NCI-H1930 (cell line): ENCODE data around the gene MST1.

Source experiments
- DNase-seq, 2 experiments: peaks; one replicate each; lab custom pipeline; 2025; lab: John Stamatoyannopoulos, UW

The MST1 gene

GRCh38 chr3:49689046-49689907 is at the start of gene MST1, which contains the start of gene RNF123:
Gene MST1 (minus strand): TSS chr3:49689474. CDS start chr3:49688691, 783 bp downstream.
Gene RNF123 (plus strand): TSS chr3:49689557. CDS start chr3:49691166, 1,609 bp downstream.
- DNase-seq, result no peak

- DNase-seq, result no peak
Observed at GRCh38 chr3:49738067-49738713, 48.9 kb upstream of the MST1 start.

- DNase-seq, result no peak
Observed at GRCh38 chr3:49734752-49735151, 45.5 kb upstream of the MST1 start.

GRCh38 chr3:49733551-49733950 is 44.3 kb upstream of the MST1 start:
- no peak for DNase-seq

GRCh38 chr3:49732597-49732996 is 43.3 kb upstream of the MST1 start:
- no peak for DNase-seq

- no peak for DNase-seq
Observed at GRCh38 chr3:49729966-49730609, 40.8 kb upstream of the MST1 start.

DNA sequence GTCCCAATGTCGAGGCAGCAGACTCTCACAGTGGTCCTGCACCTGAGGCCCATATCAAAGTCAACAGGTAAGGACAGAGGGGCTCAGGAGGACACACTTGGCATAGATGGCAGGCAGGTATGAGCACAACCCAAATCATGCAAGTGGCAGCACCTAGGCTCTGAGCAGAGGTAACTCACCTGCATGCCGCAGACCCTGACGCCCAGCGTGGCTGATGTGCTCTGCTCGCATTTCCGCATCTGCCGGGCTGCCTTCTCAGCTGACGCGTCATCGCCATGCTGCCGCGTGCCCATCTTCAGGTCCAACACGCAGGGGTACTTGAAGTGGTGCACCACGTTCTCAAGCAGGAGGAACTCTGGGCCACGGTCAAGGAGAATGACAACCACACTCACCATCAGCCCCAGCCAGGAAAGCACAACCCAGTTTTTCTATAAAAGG is 38.7 kb upstream of the MST1 start:
- DNase-seq, result no peak

DNA sequence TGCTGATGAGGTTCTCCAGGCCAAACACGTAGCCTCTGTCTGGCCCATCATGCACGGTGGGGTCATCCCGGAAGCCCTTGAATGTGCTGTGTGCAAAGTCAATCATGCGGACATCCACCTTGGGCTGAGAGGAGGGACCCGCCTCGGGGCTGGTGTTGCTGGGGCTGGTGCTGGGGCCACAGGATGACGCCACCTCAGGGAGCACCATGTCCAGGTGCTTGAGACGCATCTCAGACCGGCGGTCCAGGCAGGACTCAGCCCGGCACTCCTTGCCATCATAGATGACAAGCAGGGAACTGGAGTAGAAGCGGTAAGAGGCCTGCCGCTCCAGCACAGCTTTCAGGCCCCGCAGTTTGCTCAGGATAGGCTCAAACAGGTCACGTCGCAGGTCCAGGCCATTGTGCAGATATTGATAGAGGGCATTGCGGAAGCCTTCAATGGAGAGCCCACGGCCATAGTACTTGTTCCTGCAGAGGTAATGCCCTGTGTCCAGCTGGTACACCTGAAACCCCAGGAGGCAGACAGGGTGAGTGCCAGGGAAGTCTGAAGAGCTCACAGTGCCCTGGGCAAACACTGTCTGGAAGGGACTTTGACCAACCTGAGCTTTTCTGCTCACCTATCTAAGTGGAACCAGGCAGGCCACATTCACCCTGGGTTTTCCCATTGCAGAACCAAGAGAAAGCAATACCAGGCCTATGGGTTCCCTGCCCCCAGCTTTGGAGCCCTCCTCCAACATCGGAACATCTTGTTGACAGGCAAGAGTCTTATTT is 38.1 kb upstream of the MST1 start:
- DNase-seq, result no peak

- no peak for DNase-seq
Observed at GRCh38 chr3:49725906-49726681, 36.8 kb upstream of the MST1 start.

- no peak for DNase-seq
Observed at GRCh38 chr3:49724586-49724985, 35.3 kb upstream of the MST1 start.

DNA sequence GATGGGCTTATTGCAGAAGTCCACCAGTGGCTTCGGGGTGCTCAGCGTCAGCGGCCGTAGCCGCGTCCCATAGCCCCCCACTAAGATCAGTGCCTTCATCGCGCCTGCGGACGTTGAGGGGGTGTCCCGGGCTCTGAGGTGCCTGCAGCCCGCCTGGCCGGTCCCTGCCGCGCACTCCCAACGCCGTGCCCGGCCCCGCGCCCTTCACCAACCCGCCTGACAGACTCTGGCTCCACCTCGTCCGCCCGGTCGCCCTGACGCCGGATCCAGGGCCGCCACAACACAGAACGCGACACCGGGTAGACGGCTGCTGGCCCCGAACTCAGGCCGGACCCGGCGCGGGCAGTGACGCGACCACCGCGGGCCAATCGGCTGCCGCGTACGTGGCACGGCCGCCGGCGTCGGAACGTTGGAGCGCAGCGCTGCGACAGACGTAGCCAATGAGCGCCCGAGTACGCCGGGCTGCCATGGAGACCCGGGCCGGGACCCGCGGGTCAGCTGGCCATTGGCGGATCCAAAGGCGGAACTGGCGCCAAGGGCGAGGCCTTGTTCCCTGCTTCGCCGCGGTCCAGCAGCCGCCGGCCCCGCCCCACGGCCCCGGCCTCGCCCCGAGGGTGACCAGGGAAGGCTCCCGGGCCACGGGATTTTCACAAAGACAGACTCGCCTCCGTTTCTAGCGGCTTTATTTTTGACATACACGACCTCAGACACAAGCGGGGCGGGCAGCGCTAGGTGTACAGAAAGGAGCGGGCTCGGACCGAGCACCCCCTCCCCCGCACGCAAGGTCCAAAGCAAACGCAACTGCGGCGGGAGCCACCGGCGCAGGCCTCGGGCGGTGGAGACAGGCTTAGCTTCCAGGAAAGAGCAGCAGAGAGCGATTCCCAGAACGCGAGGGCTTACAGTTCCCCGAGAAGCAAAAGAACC is 34.6 kb upstream of the MST1 start, which contains the start of gene GMPPB:
Gene GMPPB, minus strand, starts transcription at position 324 of the 924 bp plus-strand sequence. Its CDS starts 225 bp downstream, at position 99.
- DNase-seq, result peak; percentile 79 to 90

DNA sequence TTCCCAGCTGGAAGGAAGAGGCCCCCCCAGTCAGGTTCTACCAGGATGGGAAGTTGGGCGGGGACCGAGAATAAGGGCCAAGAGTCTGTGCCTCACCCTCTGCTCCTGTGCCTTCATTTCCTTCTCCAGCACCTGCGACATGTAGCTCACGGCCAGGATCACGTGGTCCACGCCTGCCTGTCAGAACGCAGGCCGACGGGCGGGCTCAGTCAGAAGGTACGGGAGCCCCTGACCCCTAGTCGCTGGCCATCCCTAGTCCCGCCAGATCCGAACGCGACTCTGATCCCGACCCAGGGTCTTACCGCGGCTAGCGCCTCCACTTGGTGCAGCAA is 34.0 kb upstream of the MST1 start:
- DNase-seq, result no peak

GRCh38 chr3:49722896-49723295 is 33.6 kb upstream of the MST1 start:
- DNase-seq, result no peak

DNA sequence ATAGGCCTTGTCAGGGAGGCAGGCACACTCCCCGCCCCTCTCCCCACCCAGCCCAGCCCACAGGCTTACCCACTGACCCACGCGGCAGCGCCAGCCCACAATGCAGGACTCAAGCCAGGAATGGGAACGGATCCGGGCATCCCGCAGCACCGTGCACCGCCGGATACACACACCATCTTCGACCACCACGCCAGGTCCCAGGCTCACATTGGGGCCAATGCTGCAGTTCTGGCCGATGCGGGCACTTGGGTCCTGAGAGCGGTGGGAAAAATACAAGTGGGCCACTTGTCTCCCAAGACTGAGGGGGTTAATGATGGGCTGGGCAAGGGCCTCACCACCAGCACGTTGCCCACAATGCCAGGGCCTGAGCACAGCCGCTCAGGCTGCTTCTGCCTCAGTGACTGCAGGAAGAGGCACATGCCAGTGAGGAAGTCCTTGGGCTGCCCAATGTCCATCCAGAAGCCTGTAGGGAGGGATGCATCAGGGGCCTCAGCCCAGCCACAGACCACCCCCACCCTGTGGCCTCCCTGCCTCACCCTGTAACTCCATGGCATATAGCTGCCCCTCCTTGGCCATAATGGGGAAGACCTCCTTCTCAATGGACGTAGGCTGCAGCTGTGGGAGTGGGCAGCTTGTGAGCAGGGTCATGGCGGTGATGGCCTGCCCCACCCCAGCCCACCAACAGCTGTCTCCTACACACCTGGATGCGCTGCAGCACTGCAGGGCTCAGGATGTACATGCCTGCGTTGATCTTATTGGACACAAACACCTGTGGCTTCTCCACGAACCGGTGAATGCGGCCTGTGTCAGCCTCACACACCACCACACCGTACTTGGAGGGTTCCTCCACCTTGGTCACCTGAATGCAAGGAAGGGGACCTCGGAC is 32.9 kb upstream of the MST1 start:
- DNase-seq, result no peak

GRCh38 chr3:49721596-49721895 is 32.3 kb upstream of the MST1 start:
- no peak for DNase-seq

DNA sequence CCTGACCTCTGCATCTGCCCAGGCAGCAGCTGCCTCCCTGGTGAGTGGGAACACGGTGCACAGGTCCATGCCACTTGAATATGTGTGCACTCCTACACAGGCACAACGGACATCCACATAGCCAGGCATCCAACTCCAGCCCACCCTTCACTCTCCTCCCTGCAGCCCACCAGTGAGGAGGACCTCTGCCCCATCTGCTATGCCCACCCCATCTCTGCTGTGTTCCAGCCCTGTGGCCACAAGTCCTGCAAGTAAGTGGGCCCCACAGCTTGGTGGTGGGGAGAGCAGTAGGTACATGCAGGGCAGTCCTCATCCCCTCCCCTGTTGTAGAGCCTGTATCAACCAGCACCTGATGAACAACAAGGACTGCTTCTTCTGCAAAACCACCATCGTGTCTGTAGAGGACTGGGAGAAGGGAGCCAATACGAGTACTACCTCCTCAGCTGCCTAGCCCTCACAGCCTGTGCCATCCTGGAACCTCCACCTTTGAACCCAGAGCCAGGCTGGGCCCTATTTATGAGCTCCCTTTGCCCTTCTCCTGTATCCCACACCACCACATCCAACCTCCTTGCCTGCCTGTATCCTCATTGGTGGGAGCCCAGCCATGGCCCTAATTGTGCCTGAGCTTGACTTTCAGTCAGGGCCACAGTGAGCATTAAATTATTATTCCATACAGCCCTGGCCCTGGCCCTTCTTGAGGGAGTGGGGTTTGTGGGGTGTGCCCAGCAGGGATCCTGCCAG is 31.8 kb upstream of the MST1 start:
- DNase-seq, result no peak

- peak; percentile 82 to 84 for DNase-seq
Observed at GRCh38 chr3:49719214-49719884, 30.1 kb upstream of the MST1 start, which contains the start of gene AMIGO3. Gene AMIGO3 (minus strand): TSS chr3:49719684. CDS start chr3:49719465, 219 bp downstream.

DNA sequence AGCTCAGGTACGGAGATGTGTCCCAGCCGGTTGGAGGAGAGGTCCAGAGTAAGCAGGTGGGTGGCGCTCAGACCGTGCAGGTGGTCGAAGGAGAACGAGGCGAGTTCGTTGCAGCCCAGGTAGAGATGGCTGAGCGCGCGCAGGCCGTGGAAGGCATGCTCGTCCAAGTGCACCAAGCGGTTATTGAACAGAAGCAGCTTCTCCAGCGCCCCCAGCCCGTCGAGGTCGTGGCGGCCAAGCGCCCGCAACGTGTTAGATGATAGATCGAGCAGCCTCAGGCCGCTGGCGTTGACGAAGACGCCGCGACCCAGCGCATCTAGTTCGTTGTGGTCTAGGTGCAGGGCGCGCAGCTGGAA is 29.6 kb upstream of the MST1 start:
- DNase-seq, result no peak
